KOPT-K1 (cell line): Measurements from ENCODE around the gene FYCO1.
"Not testable (repeated sequence)": the region's sequence is repeated elsewhere in the genome, so short reads cannot be mapped to it uniquely, and the experiment has no call there.

ENCODE experiments used
- H3K27ac ChIP-seq: fragments of 200-600 bp; sonication (generic); 2 replicates; pipeline ENCODE4 v1.5.1; 2016; ENCODE audit warnings: antibody characterized with exemption, mild to moderate bottlenecking, low read depth, low read length; ENCODE audit not compliant: poor library complexity, severe bottlenecking
- H3K36me3 ChIP-seq: fragments of 200-600 bp; sonication (generic); 2 replicates; pipeline ENCODE4 v1.5.1; 2017; ENCODE audit warnings: antibody characterized with exemption, mild to moderate bottlenecking, low read length, moderate library complexity; ENCODE audit not compliant: insufficient read depth
- H3K9me3 ChIP-seq: fragments of 200-600 bp; sonication (generic); 2 replicates; pipeline ENCODE4 v1.5.1; 2017; ENCODE audit warnings: antibody characterized with exemption, low read length, mild to moderate bottlenecking; ENCODE audit not compliant: insufficient read depth, poor library complexity, severe bottlenecking

Gene FYCO1

GRCh38 chr3:46020766-46021510 lies 25.3 kb upstream of the FYCO1 start:
- Histone ChIP-seq H3K9me3 (peaks cover 9% of the 10 kb centered on the region), H3K36me3 (no peaks in the 10 kb centered on the region), H3K27ac (no peak overlapping the region)

GRCh38 chr3:46019707-46020106 lies 24.1 kb upstream of the FYCO1 start:
- H3K9me3 ChIP-seq = peaks cover 9% of the 10 kb centered on the region
- H3K36me3 ChIP-seq = no peaks in the 10 kb centered on the region
- no peak overlapping the region for H3K27ac ChIP-seq

GRCh38 chr3:46017720-46018119 lies 22.1 kb upstream of the FYCO1 start:
- H3K27ac ChIP-seq = no peak overlapping the region
- no peaks in the 10 kb centered on the region for H3K36me3 ChIP-seq
- H3K9me3 ChIP-seq = peaks cover 9% of the 10 kb centered on the region

GRCh38 chr3:46013316-46014094 lies 17.9 kb upstream of the FYCO1 start:
- Histone ChIP-seq H3K27ac (no peak overlapping the region), H3K9me3 (no peaks in the 10 kb centered on the region), H3K36me3 (no peaks in the 10 kb centered on the region)

- Histone ChIP-seq H3K36me3 (no peaks in the 10 kb centered on the region), H3K27ac (no peak overlapping the region), H3K9me3 (no peaks in the 10 kb centered on the region)
These were observed 16.6 kb upstream of the FYCO1 start for GRCh38 chr3:46012246-46012645.

DNA sequence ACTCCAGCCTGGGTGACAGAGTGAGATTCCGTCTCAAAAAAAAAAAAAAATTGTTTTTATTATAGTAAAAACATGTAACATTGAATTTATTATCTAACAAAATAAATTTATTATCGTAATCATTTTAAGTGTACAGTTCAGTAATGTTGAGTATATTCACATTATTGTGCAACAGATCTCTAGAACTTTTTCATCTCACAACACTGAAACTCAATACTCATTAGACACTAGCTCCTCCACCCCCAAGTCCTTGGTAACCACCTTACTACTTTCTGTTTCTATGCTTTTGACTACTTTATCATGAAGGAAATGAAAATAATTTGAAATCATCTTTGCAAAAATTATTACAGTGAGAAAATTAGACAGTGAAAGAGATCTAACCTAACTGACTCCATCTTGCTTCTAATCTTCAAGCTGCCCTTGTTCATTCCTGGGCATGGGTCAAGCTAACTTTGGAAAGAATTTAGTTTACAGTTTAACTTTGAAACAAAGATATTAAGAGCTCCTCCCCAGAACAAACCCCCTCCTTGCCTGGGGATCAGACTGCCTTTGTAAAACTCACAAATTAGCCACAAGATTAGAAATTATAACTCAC lies 15.0 kb upstream of the FYCO1 start:
- no peaks in the 10 kb centered on the region for H3K9me3 ChIP-seq
- no peak overlapping the region for H3K27ac ChIP-seq
- no peaks in the 10 kb centered on the region for H3K36me3 ChIP-seq

DNA sequence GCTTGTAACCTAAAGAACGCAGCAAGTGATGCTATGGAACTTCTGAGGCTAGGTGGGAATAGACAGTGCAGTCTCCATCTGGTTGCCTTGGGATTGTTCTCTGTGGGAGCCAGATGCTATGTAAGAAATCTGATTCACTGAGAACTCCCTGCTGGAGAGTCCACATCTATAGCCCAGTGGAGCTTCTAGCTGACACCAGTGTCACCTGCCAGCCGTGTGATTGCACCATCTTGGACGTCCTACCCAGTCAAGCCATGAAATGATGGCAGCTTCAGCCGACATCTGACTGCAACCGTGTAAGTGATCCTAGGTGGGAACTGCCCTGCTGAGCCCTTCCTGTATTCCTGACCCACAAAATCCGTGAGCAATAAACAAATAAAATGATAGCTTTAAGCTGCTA lies 12.4 kb upstream of the FYCO1 start:
- H3K9me3 ChIP-seq = no peaks in the 10 kb centered on the region
- H3K27ac ChIP-seq = no peak overlapping the region
- no peaks in the 10 kb centered on the region for H3K36me3 ChIP-seq

- H3K9me3 ChIP-seq = no peaks in the 10 kb centered on the region
- H3K27ac ChIP-seq = no peak overlapping the region
These were observed 11.7 kb upstream of the FYCO1 start for GRCh38 chr3:46007280-46007679.

DNA sequence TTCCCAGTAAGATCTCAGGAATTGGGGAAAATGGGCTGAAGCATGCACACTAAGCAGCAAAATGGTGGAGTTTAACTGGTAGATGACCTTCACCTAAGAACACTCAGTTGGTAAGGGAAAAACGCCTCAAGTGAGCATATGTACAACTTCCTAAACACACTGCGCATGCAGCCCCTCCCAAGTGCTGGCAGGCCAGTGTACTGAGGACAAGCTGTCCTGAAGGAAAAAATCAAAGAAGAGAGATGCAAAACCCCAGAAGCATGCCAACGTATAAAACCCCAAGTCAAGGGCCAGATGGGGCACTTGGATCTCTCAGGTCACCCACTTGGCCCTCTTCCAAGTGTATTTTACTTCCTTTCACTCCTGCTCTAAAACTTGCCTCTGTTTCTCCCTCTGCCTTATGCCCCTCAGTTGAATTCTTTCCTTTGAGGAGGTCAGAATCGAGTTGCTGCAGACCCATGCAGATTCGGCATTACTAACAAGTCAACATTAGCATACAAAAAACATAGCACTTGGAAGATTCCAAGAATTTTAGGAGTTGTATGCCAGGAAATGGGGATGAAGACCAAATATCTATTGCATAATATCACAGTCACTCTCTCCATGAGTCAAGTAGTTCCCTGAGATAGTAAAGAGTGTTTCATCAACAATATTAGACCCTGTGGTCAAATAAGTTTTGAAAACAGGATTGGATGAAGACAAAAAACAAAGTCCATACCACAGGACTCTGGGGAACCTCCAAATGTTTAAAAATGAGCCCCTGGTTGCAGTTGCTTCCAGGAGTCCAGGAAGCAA lies 10.8 kb upstream of the FYCO1 start:
- no peak overlapping the region for H3K27ac ChIP-seq
- H3K36me3 ChIP-seq = no peaks in the 10 kb centered on the region
- no peaks in the 10 kb centered on the region for H3K9me3 ChIP-seq

More at GRCh38 chr3:46007280-46007679, 11.7 kb upstream of the FYCO1 start:
- no peaks in the 10 kb centered on the region for H3K36me3 ChIP-seq

DNA sequence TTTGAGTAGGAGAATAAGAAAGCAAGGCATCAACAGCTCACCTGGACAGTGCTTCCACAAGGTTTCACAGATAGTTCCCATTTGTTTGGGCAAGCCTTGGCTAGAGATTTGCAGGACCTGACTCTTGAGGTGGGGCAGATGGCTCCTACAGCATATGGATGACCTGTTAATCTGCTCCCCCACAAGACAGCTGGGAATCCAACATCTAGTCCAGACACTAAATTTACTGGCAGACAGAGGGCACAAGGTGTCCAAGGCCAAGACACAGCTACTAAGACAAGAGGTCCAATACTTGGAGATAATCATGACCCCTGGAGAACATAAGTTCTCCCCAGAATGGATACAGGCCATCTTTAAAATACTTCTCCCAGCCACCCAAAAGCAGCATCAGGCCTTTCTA lies 8.1 kb upstream of the FYCO1 start:
- H3K27ac ChIP-seq, H3K36me3 ChIP-seq, H3K9me3 ChIP-seq: not testable (repeated sequence)

DNA sequence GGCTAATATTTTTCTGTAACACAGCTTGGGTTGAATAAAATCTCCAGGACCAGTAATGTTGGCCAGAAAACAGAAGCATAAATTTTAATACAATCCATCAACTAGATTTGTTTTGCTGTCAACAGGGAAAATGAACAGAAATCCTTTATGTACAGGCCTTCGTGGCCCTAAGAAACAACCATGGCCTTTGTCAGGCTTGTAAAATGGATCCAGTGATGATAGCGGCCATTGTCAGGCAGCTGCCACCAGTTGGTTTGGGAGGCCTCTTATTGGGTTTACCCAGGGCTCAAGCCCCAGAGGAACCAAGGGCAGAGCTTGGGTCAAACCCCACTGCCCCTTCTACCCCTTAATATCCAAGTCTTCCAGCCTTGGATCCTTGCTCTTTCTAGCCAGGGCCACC lies 5.6 kb upstream of the FYCO1 start:
- no peaks in the 10 kb centered on the region for H3K36me3 ChIP-seq

GRCh38 chr3:45997942-45998341 lies 2.3 kb upstream of the FYCO1 start:
- Histone ChIP-seq H3K9me3 (no peaks in the 10 kb centered on the region), H3K27ac (no peak overlapping the region), H3K36me3 (no peaks in the 10 kb centered on the region)

More for the DNA sequence above, 5.6 kb upstream of the FYCO1 start:
- no peak overlapping the region for H3K27ac ChIP-seq
- no peaks in the 10 kb centered on the region for H3K9me3 ChIP-seq

GRCh38 chr3:45997499-45997898 lies 1.9 kb upstream of the FYCO1 start:
- not testable (repeated sequence) for H3K27ac ChIP-seq, H3K36me3 ChIP-seq, H3K9me3 ChIP-seq

GRCh38 chr3:45994419-45995235 lies 997 bp downstream of the FYCO1 start:
- H3K36me3 ChIP-seq = peaks cover 10% of the 10 kb centered on the region; the same call in 1 of the 2 replicates

More at GRCh38 chr3:45994419-45995235, 997 bp downstream of the FYCO1 start:
- H3K27ac ChIP-seq = peak overlapping the region; percentile 90
- no peaks in the 10 kb centered on the region for H3K9me3 ChIP-seq
